Natural killer cell (primary cell): ENCODE results near the gene ATP12A. TPM values are rescaled to one million over a fixed set of nuclear protein-coding genes. Genes with fewer than 3 reads are reported as not detected.

ENCODE experiments used
- ATAC-seq, 3 donors: fragments of 150-1000 bp in 2 of 3; fragments of 200-7000 bp in 1 of 3; cut with Tn5 transposase; 1 replicate in 1 of 3; 2 replicates in 2 of 3; pipeline ENCODE4 v1.10.0; 2021; ENCODE audit warnings: mild to moderate bottlenecking in 2 of 3, moderate library complexity in 2 of 3
- DNase-seq, 2 donors: peaks; one replicate each; pipeline versions ENCODE4 v3.0.0 to v3.0.0-alpha.2; 2013 to 2021; ENCODE audit warnings: mixed read lengths in 1 of 2
- H3K27ac ChIP-seq: one replicate; pipeline ENCODE4 v1.5.1; 2013; ENCODE audit warnings: mild to moderate bottlenecking, low read length
- H3K27me3 ChIP-seq: one replicate; pipeline ENCODE4 v1.6.1; 2013; ENCODE audit warnings: low read length; ENCODE audit not compliant: control insufficient read depth, insufficient read depth
- H3K36me3 ChIP-seq: one replicate; pipeline ENCODE4 v1.6.1; 2013; ENCODE audit warnings: low read length; ENCODE audit not compliant: control insufficient read depth, insufficient read depth
- H3K4me1 ChIP-seq: one replicate; pipeline ENCODE4 v1.6.1; 2013; ENCODE audit warnings: low read length; ENCODE audit not compliant: control insufficient read depth, insufficient read depth
- H3K4me3 ChIP-seq: one replicate; pipeline ENCODE4 v1.5.1; 2013; ENCODE audit warnings: low read length
- H3K9me3 ChIP-seq: one replicate; pipeline ENCODE4 v1.6.1; 2013; ENCODE audit warnings: low read length; ENCODE audit not compliant: control insufficient read depth, insufficient read depth
- H3K27ac Mint-ChIP-seq, 2 donors: one replicate each; pipeline ENCODE4 v1.8.0; 2022; ENCODE audit warnings: mild to moderate bottlenecking in 2 of 2, mixed read lengths in 2 of 2, moderate library complexity in 1 of 2
- H3K27me3 Mint-ChIP-seq, 2 donors: one replicate each; pipeline ENCODE4 v1.8.0; 2022; ENCODE audit warnings: low read depth in 2 of 2, mixed read lengths in 2 of 2
- H3K36me3 Mint-ChIP-seq: one replicate; pipeline ENCODE4 v1.8.0; 2022; ENCODE audit warnings: mixed read lengths
- H3K4me1 Mint-ChIP-seq, 2 donors: one replicate each; pipeline ENCODE4 v1.8.0; 2022; ENCODE audit warnings: mixed read lengths in 2 of 2
- H3K4me3 Mint-ChIP-seq: one replicate; pipeline ENCODE4 v1.8.0; 2022; ENCODE audit warnings: mild to moderate bottlenecking, moderate library complexity, mixed read lengths
- H3K9me3 Mint-ChIP-seq, 2 donors: one replicate each; pipeline ENCODE4 v1.8.0; 2022; ENCODE audit warnings: mixed read lengths in 2 of 2
- CTCF ChIP-seq: fragments of 200-600 bp; IDR thresholded peaks from one replicate; pipeline ENCODE4 v1.8.0; 2022; ENCODE audit warnings: antibody characterized with exemption
- WGBS: methylation state at CpG from one replicate; pipeline ENCODE4 v1.1.7; 2013; ENCODE audit warnings: missing lambda C conversion rate; ENCODE audit not compliant: insufficient coverage; 5-methylcytosine and 5-hydroxymethylcytosine counted together
- intact Hi-C: fragments of 100-400 bp; cut with micrococcal nuclease; formaldehyde crosslinking; loops from one replicate; pipeline ENCODE4 v1.14.2; 2022
- total RNA-seq, 4 donors: library from RNA; stranded (reverse); fragments of 120-200 nt in 1 of 4; gene quantifications; one replicate each; pipeline versions ENCODE4 v1.2.3 to v1.2.4, GENCODE V29; 2013 to 2022

ATP12A gene
- total RNA-seq, 3 donors from 2014 or later (not counting 1 experiment from before 2014, with no cell fraction given): not detected

- Histone ChIP-seq H3K4me1 (peaks cover 16% of the 10 kb centered on the region), H3K4me3 (no peak overlapping the region), H3K27me3 (no peaks in the 10 kb centered on the region), H3K36me3 (no peaks in the 10 kb centered on the region), H3K27ac (no peak overlapping the region), H3K9me3 (no peaks in the 10 kb centered on the region)
- DNase-seq (no peak), ATAC-seq (no peak)
- H3K27ac Mint-ChIP-seq: no peak overlapping the region
- intact Hi-C loops: loop anchor here (2.0 to 5.0 kb wide), 2 partner anchors 57 to 89 kb away; no protein-coding TSS in a partner anchor
- H3K36me3 Mint-ChIP-seq: no peaks in the 10 kb centered on the region
- peaks cover 3 to 13% of the 10 kb centered on the region in 2 donors for H3K27me3 Mint-ChIP-seq
- 87% methylated on average over 7 of the region's 7 CpGs for WGBS
- H3K4me1 Mint-ChIP-seq: peaks cover 10 to 15% of the 10 kb centered on the region in 2 donors
- no peak for TF ChIP-seq CTCF
- H3K9me3 Mint-ChIP-seq: no peaks in the 10 kb centered on the region
- H3K4me3 Mint-ChIP-seq: no peak overlapping the region
Observed at GRCh38 chr13:24670174-24670573, 10.0 kb upstream of the ATP12A start.

GRCh38 chr13:24670961-24671381 lies 9.2 kb upstream of the ATP12A start:
- H3K27me3 Mint-ChIP-seq: peaks cover 3 to 15% of the 10 kb centered on the region in 2 donors
- ATAC-seq: peak in 1 of 3 donors; percentile 37

GRCh38 chr13:24671386-24672113 lies 8.7 kb upstream of the ATP12A start:
- DNase-seq: peak in 1 of 2 donors; percentile 61
- H3K27ac Mint-ChIP-seq: no peak overlapping the region
- intact Hi-C loops: loop anchor here (1.0 to 5.0 kb wide), 3 partner anchors 56 to 91 kb away; no protein-coding TSS in a partner anchor

More at GRCh38 chr13:24670961-24671381, 9.2 kb upstream of the ATP12A start:
- Mint-ChIP-seq H3K36me3 (no peaks in the 10 kb centered on the region), H3K4me3 (no peak overlapping the region), H3K27ac (no peak overlapping the region), H3K4me1 (peaks cover 10 to 15% of the 10 kb centered on the region in 2 donors), H3K9me3 (no peaks in the 10 kb centered on the region)
- H3K36me3 ChIP-seq: no peaks in the 10 kb centered on the region
- H3K4me3 ChIP-seq: no peak overlapping the region
- peak in 1 of 2 donors; percentile 58 for DNase-seq
- WGBS: 19% methylated on average over 6 of the region's 6 CpGs
- H3K4me1 ChIP-seq: peaks cover 16% of the 10 kb centered on the region
- no peaks in the 10 kb centered on the region for H3K9me3 ChIP-seq
- H3K27me3 ChIP-seq: no peaks in the 10 kb centered on the region
- no peak for TF ChIP-seq CTCF
- no peak overlapping the region for H3K27ac ChIP-seq
- intact Hi-C loops: loop anchor here (1.0 to 5.0 kb wide), 3 partner anchors 56 to 90 kb away; no protein-coding TSS in a partner anchor

More at GRCh38 chr13:24671386-24672113, 8.7 kb upstream of the ATP12A start:
- H3K27me3 Mint-ChIP-seq: peaks cover 6 to 21% of the 10 kb centered on the region in 2 donors
- H3K9me3 ChIP-seq: no peaks in the 10 kb centered on the region
- no peaks in the 10 kb centered on the region for H3K27me3 ChIP-seq
- no peaks in the 10 kb centered on the region for H3K36me3 ChIP-seq
- peak in 2 of 3 donors; percentile 50 to 55 for ATAC-seq
- H3K36me3 Mint-ChIP-seq: no peaks in the 10 kb centered on the region
- no peak overlapping the region for H3K4me3 ChIP-seq
- no peak overlapping the region for H3K27ac ChIP-seq
- H3K4me3 Mint-ChIP-seq: peak overlapping the region; percentile 4
- H3K9me3 Mint-ChIP-seq: no peaks in the 10 kb centered on the region
- WGBS: 50% methylated on average over 14 of the region's 14 CpGs
- peaks cover 10 to 15% of the 10 kb centered on the region in 2 donors for H3K4me1 Mint-ChIP-seq
- H3K4me1 ChIP-seq: peaks cover 16% of the 10 kb centered on the region
- peak; percentile 74 for TF ChIP-seq CTCF
